Fibroblast of lung (primary cell): ENCODE measurements around the gene NCEH1.

Experiments
- EZH2 ChIP-seq: IDR thresholded peaks from 2 replicates; pipeline ENCODE4 v1.5.1; 2012; ENCODE audit warnings: low read length, control low read depth, mild to moderate bottlenecking; ENCODE audit errors: missing control alignments
- TF ChIP-seq, protein P1 (sequence below), 2 donors: IDR thresholded peaks in 1 of 2; conservative IDR thresholded peaks in 1 of 2; 1 replicate in 1 of 2; 2 replicates in 1 of 2; pipeline ENCODE4 v1.5.1; 2011 to 2012; ENCODE audit warnings: low read length in 2 of 2, control low read depth in 1 of 2, inconsistent platforms in 1 of 2, low read depth in 1 of 2, mild to moderate bottlenecking in 1 of 2

DNA sequence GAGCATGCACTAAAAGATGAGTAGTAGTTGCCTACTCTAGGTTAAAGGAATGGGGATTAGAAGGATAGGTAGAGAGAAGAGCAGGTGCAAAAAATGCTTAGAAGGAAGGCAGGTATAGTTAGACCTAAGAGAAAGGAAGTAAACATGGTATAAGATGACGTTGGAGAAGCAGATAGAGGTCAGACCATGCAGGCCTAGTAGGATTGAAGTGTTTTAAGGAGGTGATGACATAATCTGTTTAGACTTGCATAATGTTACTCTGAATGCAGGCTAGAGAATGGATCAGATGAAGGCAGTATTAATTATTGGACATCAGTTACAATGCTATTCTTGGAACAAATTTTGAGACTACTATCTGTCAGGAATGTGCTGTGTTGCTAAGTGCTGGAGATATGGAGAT, 28.6 kb upstream of the NCEH1 start:
- TF ChIP-seq, protein P1, sequence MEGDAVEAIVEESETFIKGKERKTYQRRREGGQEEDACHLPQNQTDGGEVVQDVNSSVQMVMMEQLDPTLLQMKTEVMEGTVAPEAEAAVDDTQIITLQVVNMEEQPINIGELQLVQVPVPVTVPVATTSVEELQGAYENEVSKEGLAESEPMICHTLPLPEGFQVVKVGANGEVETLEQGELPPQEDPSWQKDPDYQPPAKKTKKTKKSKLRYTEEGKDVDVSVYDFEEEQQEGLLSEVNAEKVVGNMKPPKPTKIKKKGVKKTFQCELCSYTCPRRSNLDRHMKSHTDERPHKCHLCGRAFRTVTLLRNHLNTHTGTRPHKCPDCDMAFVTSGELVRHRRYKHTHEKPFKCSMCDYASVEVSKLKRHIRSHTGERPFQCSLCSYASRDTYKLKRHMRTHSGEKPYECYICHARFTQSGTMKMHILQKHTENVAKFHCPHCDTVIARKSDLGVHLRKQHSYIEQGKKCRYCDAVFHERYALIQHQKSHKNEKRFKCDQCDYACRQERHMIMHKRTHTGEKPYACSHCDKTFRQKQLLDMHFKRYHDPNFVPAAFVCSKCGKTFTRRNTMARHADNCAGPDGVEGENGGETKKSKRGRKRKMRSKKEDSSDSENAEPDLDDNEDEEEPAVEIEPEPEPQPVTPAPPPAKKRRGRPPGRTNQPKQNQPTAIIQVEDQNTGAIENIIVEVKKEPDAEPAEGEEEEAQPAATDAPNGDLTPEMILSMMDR (conservative IDR thresholded peaks at IDR 0.05 in 1 of 2, IDR thresholded peaks at IDR 0.05 in 1 of 2; ENCODE audit: low read depth in 1 of 2, low read length in 2 of 2), result no peak
- no peak for TF ChIP-seq EZH2
